ENCODE results near the gene RNF130. TPM values are rescaled to one million over a fixed set of nuclear protein-coding genes. Genes with fewer than 3 reads are reported as not detected.
"Not testable (repeated sequence)": the region's sequence is repeated elsewhere in the genome, so short reads cannot be mapped to it uniquely, and the experiment has no call there.

The RNF130 gene
- total RNA-seq, 1 donor from 2014 or later = 45.9 TPM

DNA sequence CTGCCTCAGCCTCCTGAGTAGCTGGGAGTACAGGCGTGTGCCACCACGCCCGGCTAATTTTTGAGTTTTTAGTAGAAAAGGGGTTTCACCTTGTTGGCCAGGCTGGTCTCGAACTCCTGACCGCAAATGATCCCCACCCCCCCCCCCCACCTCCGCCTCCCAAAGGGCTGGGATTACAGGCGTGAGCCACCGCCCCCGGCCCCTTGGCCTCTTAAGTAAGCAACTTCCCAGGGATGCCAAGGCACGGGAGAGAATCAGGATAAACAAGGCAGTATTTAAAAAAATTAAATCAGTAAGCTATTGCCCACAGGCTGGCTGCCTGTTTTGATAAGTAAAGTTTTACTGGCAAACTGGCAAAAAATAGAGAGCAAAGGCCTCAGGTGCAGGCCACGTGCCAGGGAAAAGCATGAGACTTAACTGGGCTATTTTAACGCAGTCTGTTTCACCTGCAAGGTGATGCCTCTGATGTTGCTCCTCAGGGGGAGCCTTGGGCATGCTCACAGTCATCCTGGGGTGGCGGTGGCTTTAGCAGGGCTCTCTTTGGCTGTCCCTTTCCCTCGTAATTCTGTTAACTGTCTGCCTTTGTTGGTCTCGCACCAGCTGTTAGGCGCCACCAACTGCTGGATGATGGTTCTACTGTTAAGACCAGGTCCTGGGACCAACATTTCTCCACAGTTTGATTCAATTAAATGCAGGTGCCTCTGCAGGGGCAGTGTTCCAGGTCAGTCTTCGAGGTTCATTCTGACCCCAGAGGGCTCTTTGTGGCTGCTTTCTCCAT, 19.4 kb upstream of the RNF130 start:
- intact Hi-C loops (cut with micrococcal nuclease) = no loop called here
- DNase-seq = no peak
- Histone ChIP-seq H3K4me1 (peaks cover 13% of the 10 kb centered on the region), H3K9me3 (replicated peaks) (no peaks in the 10 kb centered on the region), H3K36me3 (no peaks in the 10 kb centered on the region), H3K4me3 (peak overlapping the region; percentile 72), H3K27me3 (ENCODE audit: low read depth) (peaks cover 15% of the 10 kb centered on the region), H3K27ac (replicated peaks) (peak overlapping the region; percentile 62)
- TF ChIP-seq CTCF (IDR thresholded peaks at IDR 0.05; ENCODE audit: borderline replicate concordance) = no peak

- Histone ChIP-seq H3K27me3 (ENCODE audit: low read depth) (peaks cover 13% of the 10 kb centered on the region), H3K4me3 (peak overlapping the region; percentile 72), H3K9me3 (replicated peaks) (no peaks in the 10 kb centered on the region), H3K4me1 (peaks cover 13% of the 10 kb centered on the region), H3K27ac (replicated peaks) (peak overlapping the region; percentile 62), H3K36me3 (no peaks in the 10 kb centered on the region)
- TF ChIP-seq CTCF (IDR thresholded peaks at IDR 0.05; ENCODE audit: borderline replicate concordance) = peak; percentile 94
- DNase-seq = peak; percentile 77
- intact Hi-C loops (cut with micrococcal nuclease) = no loop called here
Observed at GRCh38 chr5:180090098-180090768, 18.7 kb upstream of the RNF130 start.

DNA sequence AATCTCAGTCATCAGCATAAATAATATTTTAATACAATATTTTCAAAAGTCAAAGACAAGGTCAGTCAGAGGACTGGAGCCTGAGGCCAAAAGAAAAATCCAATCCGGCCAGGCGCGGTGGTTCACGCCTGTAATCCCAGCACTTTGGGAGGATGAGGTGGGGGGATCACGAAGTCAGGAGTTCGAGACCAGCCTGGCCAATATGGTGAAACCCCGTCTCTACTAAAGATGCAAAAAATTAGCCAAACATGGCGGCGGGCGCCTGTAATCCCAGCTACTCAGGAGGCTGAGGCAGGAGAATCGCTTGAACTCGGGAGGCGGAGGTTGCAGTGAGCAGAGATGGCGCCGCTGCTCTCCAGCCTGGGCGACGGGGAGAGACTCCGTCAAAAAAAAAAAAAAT, 18.1 kb upstream of the RNF130 start:
- H3K9me3 ChIP-seq (replicated peaks); H3K27ac ChIP-seq (replicated peaks); intact Hi-C loops (cut with micrococcal nuclease); H3K36me3 ChIP-seq; DNase-seq: not testable (repeated sequence)
- peaks cover 13% of the 10 kb centered on the region for H3K4me1 ChIP-seq
- peak overlapping the region; percentile 72 for H3K4me3 ChIP-seq
- H3K27me3 ChIP-seq (ENCODE audit: low read depth) = peaks cover 15% of the 10 kb centered on the region

- no peak overlapping the region for H3K4me3 ChIP-seq
- H3K9me3 ChIP-seq (replicated peaks) = no peaks in the 10 kb centered on the region
- no peak for TF ChIP-seq CTCF (IDR thresholded peaks at IDR 0.05; ENCODE audit: borderline replicate concordance)
- H3K27ac ChIP-seq (replicated peaks) = no peak overlapping the region
- H3K27me3 ChIP-seq (ENCODE audit: low read depth) = peaks cover 19% of the 10 kb centered on the region
- intact Hi-C loops (cut with micrococcal nuclease) = no loop called here
- no peak for DNase-seq
- H3K36me3 ChIP-seq = no peaks in the 10 kb centered on the region
- H3K4me1 ChIP-seq = peaks cover 13% of the 10 kb centered on the region
Observed at GRCh38 chr5:180088561-180088960, 17.0 kb upstream of the RNF130 start.

DNA sequence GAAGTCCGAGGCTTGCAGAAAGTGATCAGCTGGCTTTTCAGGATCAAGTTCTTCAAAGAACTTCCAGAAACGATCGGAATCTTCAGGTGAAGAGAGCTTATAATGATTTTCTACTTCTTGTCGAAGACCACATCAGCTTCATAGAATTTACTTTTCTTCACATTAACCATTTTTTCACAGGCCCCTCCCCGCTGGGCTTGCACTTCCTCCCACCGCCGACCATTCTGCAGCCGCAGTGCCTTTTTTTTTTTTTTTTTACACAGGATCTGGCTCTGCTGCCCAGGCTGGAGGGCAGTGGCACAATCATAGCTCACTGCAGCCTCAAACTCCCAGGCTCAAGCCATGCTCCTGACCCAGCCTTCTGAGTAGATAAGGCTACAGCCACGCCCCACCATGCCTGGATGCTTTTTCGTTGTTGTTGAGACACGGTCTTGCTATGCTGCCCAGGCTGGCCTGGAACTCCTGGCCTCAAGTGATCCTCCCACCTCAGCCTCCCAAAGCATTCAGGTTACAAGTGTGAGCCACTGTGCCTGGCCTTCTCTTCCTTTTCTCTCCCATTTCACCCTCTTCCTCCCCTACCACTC, 15.3 kb upstream of the RNF130 start:
- Histone ChIP-seq H3K4me1 (peaks cover 13% of the 10 kb centered on the region), H3K27ac (replicated peaks) (no peak overlapping the region), H3K4me3 (no peak overlapping the region), H3K9me3 (replicated peaks) (no peaks in the 10 kb centered on the region), H3K27me3 (ENCODE audit: low read depth) (peaks cover 33% of the 10 kb centered on the region), H3K36me3 (no peaks in the 10 kb centered on the region)
- intact Hi-C loops (cut with micrococcal nuclease) = no loop called here
- no peak for TF ChIP-seq CTCF (IDR thresholded peaks at IDR 0.05; ENCODE audit: borderline replicate concordance)
- no peak for DNase-seq

GRCh38 chr5:180085837-180086236, 14.3 kb upstream of the RNF130 start:
- intact Hi-C loops (cut with micrococcal nuclease) = no loop called here

More at GRCh38 chr5:180085837-180086236, 14.3 kb upstream of the RNF130 start:
- H3K4me3 ChIP-seq = no peak overlapping the region
- H3K9me3 ChIP-seq (replicated peaks) = no peaks in the 10 kb centered on the region
- H3K27me3 ChIP-seq (ENCODE audit: low read depth) = peaks cover 44% of the 10 kb centered on the region
- TF ChIP-seq CTCF (IDR thresholded peaks at IDR 0.05; ENCODE audit: borderline replicate concordance) = no peak
- H3K27ac ChIP-seq (replicated peaks) = no peak overlapping the region
- no peaks in the 10 kb centered on the region for H3K36me3 ChIP-seq
- peaks cover 8% of the 10 kb centered on the region for H3K4me1 ChIP-seq
- no peak for DNase-seq
